D721Med (cell line): ENCODE data around the gene COPS8.

Source experiments
- DNase-seq: peaks from one replicate; pipeline ENCODE4 v3.0.0; 2011; ENCODE audit warnings: low spot score; ENCODE audit not compliant: insufficient read length
- FAIRE-seq: peaks from 2 replicates; lab custom pipeline; 2011; peaks lifted over from hg19 to GRCh38; lab: Jason Lieb, UNC
- TF ChIP-seq, protein P1 (sequence below): IDR thresholded peaks from 2 replicates; pipeline ENCODE4 v1.5.1; 2012; ENCODE audit warnings: mild to moderate bottlenecking, control low read depth; ENCODE audit not compliant: insufficient read depth; ENCODE audit errors: missing control alignments

The COPS8 gene

DNA sequence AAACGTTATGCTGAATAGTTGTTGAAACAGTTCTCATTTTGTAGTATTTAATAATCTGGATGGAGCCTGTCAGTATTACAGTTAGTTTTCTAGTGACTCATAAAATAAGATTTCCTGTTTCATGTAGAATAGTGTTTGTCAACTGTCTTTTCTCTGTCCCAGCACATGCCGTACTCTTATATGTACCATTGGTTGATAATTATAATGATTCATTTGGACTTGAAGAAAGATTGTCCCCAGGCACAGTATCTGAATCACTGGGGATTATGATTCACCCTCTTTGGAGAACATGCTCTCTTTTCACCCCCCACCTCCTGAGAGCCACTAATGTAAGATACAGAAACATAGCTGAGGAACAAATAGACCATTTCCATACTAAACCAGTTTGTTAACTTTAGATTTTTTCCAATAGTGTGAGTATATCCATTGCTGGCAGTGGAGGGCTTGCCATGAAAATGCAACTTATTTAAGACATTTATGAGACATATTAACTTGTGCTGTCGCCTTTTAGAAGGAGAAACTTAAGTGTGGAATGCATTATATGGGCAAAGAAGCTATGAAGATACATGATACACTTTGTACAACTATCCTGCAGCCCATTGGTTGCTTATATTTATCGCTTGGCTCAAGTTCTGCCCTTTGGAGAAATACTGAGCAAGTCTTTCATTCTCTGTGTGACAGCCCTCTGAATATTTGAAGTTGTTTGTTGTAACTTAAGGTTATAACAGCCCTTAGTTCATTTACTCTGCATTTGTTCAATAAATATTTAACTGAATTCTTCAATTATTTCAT, 12.4 kb downstream of the COPS8 start:
- no peak for DNase-seq
- TF ChIP-seq, protein P1, sequence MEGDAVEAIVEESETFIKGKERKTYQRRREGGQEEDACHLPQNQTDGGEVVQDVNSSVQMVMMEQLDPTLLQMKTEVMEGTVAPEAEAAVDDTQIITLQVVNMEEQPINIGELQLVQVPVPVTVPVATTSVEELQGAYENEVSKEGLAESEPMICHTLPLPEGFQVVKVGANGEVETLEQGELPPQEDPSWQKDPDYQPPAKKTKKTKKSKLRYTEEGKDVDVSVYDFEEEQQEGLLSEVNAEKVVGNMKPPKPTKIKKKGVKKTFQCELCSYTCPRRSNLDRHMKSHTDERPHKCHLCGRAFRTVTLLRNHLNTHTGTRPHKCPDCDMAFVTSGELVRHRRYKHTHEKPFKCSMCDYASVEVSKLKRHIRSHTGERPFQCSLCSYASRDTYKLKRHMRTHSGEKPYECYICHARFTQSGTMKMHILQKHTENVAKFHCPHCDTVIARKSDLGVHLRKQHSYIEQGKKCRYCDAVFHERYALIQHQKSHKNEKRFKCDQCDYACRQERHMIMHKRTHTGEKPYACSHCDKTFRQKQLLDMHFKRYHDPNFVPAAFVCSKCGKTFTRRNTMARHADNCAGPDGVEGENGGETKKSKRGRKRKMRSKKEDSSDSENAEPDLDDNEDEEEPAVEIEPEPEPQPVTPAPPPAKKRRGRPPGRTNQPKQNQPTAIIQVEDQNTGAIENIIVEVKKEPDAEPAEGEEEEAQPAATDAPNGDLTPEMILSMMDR = no peak
- no peak for FAIRE-seq

DNA sequence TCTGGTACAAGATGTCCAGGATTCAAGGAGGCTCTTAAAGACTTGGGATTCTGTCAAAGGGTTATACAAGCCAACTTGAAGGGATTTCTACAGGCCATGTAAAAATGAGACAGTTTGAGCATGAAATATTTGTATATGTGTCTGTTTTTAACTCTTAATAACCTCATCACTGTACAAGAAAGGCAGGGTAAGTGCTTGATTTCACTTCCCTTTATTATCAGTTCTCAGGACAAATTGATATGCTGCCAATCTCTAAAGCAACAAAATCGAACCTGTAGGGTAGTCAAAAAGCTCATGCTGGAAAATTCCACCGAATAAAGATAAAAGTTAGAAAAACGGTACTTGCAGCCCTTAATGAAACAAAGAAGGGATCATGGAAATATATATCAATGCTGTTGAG, 14.1 kb downstream of the COPS8 start:
- TF ChIP-seq, protein P1 = no peak
- no peak for FAIRE-seq
- no peak for DNase-seq

DNA sequence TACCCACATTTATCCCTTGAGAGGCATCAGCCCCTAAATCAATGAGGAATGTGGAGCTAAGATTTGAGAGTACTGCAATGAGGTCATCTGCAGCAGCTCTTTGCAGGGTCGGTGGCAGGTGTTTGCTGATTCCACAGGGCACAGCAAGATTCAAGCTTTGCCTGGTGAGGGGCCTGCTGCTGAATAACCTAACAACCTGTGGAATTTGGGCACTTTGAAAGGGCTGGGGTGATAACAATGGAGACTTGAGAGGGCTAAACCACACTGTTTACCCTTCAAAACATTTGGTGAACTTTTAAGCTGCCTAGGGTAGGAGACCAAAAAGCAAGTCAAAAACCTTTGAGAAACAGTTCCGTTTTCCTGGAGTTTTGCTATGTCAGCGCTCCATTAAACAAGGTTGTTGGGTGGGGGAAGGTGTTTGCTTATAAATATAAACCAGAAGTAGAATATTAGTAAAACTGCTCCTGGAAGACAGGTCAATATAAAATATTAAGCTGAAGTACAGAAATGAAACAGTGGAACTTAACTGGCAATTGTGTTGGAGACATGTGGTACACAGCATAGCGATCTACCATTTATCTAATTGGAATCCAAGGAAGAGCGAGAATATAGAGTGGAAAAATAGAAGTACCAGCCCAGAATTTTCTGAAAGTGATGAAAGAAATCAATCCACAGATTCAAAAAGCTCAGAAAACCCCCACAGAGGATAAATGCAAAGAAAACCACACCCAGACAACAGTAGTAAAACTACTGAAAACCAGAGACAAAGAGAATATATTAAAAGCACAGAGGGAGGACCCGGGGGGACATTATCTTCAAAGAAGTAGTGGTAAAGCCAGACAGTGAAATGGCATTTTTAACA, 15.7 kb downstream of the COPS8 start:
- TF ChIP-seq, protein P1 = no peak
- no peak for DNase-seq
- no peak for FAIRE-seq

DNA sequence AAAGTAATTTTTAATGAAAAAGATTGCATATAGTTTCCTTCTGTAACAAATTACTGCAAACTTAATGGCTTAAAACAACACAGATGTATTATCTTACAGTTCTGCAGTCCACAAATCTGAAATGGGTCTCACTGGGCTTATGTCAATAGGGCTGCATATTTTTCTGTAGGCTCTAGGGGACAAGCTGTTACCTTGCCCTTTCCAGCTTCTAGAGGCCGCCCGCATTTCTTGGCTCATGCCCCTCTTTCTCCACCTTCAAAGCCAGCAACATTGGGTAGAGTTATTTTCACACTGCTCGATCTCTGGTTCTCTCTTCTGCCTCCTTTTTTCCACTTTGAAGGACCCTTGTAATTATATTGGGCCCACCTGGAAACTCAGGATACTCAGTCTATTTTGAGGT, 16.7 kb downstream of the COPS8 start:
- DNase-seq (no peak), FAIRE-seq (no peak)
- TF ChIP-seq, protein P1 = no peak

DNA sequence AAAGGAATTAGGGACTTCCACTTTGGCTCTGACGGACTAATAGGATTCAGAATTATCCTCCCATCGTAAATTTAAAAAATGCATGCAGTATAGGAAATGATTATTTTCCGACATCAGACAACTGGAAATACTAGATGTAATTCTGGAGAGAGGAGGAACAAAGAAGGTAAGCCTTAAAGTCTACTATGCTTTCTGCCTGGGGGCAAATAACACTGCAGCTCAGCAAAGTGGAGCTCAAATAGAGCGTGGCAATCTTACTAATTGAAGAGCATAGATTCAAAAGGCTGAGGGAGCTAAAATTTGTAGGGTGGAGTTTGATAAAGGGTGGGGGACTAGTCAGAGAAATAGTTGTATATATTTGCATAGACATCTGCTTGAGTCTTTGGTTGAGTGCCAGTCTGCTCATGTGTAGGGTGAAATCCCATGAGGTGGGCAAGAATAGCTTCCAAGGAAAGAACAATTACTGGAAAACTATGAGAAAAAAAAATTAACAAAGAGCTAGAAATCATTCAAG, 23.8 kb downstream of the COPS8 start:
- no peak for FAIRE-seq
- no peak for DNase-seq
- TF ChIP-seq, protein P1 = no peak

DNA sequence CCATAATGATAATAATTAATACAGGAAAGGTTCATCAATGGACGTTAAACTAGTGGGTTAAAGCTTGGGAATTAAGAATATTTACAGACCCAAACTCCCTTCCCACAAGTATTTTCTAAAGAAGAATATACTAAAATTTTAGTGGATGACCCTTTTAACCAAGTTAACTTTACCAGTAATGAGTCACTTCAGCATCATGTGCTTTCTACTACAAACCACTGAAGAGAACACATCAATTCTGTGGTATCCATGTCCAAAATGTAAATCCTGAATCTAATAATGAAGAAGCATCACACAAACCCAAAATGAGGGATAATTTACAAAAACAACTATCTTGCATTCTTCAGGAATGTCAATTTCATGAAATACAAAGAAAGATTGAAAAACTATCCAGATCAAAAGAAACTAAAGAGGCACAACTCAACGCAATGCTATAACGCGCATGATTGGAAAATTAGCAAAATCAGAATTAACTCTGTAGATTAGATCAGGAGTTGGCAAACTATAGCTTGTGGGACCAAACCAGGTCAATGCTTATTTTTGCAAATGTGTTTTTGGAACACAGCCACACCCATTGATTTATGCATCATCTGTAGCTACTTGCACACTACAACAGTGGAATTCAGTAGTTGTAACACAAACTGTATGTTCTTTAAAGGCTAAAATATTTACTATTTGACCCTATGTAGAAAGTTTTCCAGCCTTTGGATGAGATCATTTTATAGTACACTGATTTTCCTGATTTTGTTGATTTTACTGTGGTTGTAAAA, 27.5 kb downstream of the COPS8 start:
- FAIRE-seq (no peak), DNase-seq (no peak)
- TF ChIP-seq, protein P1 = no peak
